HFF-Myc (cell line): ENCODE results near the gene HTR4.
"Not testable (repeated sequence)": the region's sequence is repeated elsewhere in the genome, so short reads cannot be mapped to it uniquely, and the experiment has no call there.

ENCODE experiments used
- DNase-seq: peaks from one replicate; pipeline ENCODE4 v3.0.0-alpha.2; 2011; ENCODE audit warnings: low read depth; ENCODE audit errors: extremely low read depth
- H3K4me3 ChIP-seq: replicated peaks from 2 replicates; pipeline ENCODE4 v1.5.1; 2011; ENCODE audit warnings: low read depth, mild to moderate bottlenecking, control low read depth, low read length
- CTCF ChIP-seq: IDR thresholded peaks from 2 replicates; pipeline ENCODE4 v1.5.1; 2012; ENCODE audit warnings: mild to moderate bottlenecking, low read depth, low read length, control low read depth; ENCODE audit errors: missing control alignments

HTR4 gene

GRCh38 chr5:148532969-148533670, 121.2 kb downstream of the HTR4 start:
- DNase-seq: no peak
- no peak for TF ChIP-seq CTCF
- no peak overlapping the region for H3K4me3 ChIP-seq

GRCh38 chr5:148529450-148529849, 124.9 kb downstream of the HTR4 start:
- H3K4me3 ChIP-seq: not testable (repeated sequence)

GRCh38 chr5:148524721-148525120, 129.6 kb downstream of the HTR4 start:
- no peak for DNase-seq
- H3K4me3 ChIP-seq: no peak overlapping the region
- no peak for TF ChIP-seq CTCF

More at GRCh38 chr5:148529450-148529849, 124.9 kb downstream of the HTR4 start:
- DNase-seq: not testable (repeated sequence)

GRCh38 chr5:148523139-148523538, 131.2 kb downstream of the HTR4 start:
- DNase-seq: no peak
- no peak overlapping the region for H3K4me3 ChIP-seq

GRCh38 chr5:148515460-148515859, 138.9 kb downstream of the HTR4 start:
- TF ChIP-seq CTCF: no peak
- H3K4me3 ChIP-seq: no peak overlapping the region
- no peak for DNase-seq

More at GRCh38 chr5:148523139-148523538, 131.2 kb downstream of the HTR4 start:
- TF ChIP-seq CTCF: no peak

- TF ChIP-seq CTCF: no peak
- no peak overlapping the region for H3K4me3 ChIP-seq
- DNase-seq: no peak
These were observed 140.0 kb downstream of the HTR4 start for GRCh38 chr5:148514344-148514743.

- TF ChIP-seq CTCF: no peak
- no peak overlapping the region for H3K4me3 ChIP-seq
- DNase-seq: no peak
These were observed 141.8 kb downstream of the HTR4 start for GRCh38 chr5:148512498-148512897.
